GM10248 (cell line): ENCODE data around the gene FAM234B.

Source experiments
- CTCF ChIA-PET: fragments of 300-600 bp; sonication (Branson Sonifier 250); formaldehyde crosslinking; extraction: SDS; loops from one replicate; lab custom pipeline; 2021; ENCODE audit warnings: antibody characterized with exemption; lab: Yijun Ruan, JAX
- POLR2A ChIA-PET: fragments of 350-650 bp; sonication (Branson Sonifier 250); formaldehyde crosslinking; extraction: SDS; loops from one replicate; lab custom pipeline; 2020; ENCODE audit warnings: antibody characterized with exemption; lab: Yijun Ruan, JAX
- DNase-seq: peaks from one replicate; pipeline ENCODE4 v3.0.0; 2012; ENCODE audit errors: extremely low spot score
- TF ChIP-seq, protein P1 (sequence below): IDR thresholded peaks from 2 replicates; pipeline ENCODE4 v1.5.1; 2012; ENCODE audit warnings: mild to moderate bottlenecking, low read depth; ENCODE audit errors: extremely low read depth, missing control alignments, control extremely low read depth

The FAM234B gene

DNA sequence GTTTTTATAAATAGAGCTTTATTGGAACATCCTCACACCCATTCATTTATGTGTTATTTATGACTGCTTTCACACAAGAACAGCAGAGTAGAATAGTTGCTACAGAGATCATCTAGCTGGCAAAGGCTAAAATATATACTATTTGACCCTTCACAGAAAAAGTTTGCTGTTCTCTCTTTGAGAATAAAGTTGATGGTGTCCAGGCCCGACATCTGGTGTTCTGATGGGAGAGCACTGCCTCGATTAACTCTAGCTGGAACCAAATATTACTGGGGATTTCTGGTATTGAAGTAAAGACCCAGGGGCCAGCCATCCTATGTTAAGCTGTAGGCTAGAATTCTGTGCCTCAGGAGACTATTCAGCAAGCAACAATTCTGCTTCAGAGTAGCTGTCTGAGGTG, 21.8 kb downstream of the FAM234B start:
- ChIA-PET POLR2A (no interaction called here), CTCF (interaction anchor here (0.6 to 2.4 kb wide), 2 partner anchors 14 to 30 kb away, joined by 3 to 7 read pairs; no protein-coding TSS in a partner anchor)

DNA sequence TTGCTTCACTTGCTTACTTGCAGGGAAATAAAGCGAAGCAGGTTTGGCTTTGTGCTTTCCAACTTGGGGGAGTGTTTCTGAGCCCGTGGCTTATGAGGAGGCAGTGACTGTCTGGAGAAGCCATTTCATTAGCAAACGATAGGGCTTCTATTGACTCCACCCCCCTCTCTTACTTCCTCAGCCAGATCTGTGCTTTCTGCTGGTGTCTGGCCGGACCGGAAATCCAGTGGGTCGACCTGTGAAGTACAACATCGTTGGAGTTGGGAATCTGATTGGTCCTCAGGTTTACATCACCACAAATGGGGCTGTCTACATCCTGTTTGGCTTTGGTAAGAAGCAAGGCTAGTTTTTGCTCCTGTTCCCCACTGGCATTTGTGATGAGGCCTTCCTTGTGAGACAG, 22.3 kb downstream of the FAM234B start:
- TF ChIP-seq, protein P1, sequence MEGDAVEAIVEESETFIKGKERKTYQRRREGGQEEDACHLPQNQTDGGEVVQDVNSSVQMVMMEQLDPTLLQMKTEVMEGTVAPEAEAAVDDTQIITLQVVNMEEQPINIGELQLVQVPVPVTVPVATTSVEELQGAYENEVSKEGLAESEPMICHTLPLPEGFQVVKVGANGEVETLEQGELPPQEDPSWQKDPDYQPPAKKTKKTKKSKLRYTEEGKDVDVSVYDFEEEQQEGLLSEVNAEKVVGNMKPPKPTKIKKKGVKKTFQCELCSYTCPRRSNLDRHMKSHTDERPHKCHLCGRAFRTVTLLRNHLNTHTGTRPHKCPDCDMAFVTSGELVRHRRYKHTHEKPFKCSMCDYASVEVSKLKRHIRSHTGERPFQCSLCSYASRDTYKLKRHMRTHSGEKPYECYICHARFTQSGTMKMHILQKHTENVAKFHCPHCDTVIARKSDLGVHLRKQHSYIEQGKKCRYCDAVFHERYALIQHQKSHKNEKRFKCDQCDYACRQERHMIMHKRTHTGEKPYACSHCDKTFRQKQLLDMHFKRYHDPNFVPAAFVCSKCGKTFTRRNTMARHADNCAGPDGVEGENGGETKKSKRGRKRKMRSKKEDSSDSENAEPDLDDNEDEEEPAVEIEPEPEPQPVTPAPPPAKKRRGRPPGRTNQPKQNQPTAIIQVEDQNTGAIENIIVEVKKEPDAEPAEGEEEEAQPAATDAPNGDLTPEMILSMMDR: no peak
- CTCF ChIA-PET: interaction anchor here (0.6 to 2.4 kb wide), 2 partner anchors 14 to 31 kb away, joined by 3 to 7 read pairs; no protein-coding TSS in a partner anchor
- no peak for DNase-seq
- POLR2A ChIA-PET: no interaction called here

More for the DNA sequence above, 21.8 kb downstream of the FAM234B start:
- TF ChIP-seq, protein P1: no peak
- no peak for DNase-seq

GRCh38 chr12:13067322-13067721, 23.1 kb downstream of the FAM234B start:
- no peak for DNase-seq
- ChIA-PET CTCF (interaction anchor here (2.4 kb wide), 1 partner anchor 15 kb away, joined by 7 read pairs; no protein-coding TSS in a partner anchor), POLR2A (no interaction called here)
- TF ChIP-seq, protein P1: no peak

- POLR2A ChIA-PET: no interaction called here
- TF ChIP-seq, protein P1: no peak
- CTCF ChIA-PET: interaction anchor here (1.1 kb wide), 1 partner anchor 143 kb away, joined by 3 read pairs; no protein-coding TSS in a partner anchor
- DNase-seq: no peak
Observed at GRCh38 chr12:13069380-13069779, 25.2 kb downstream of the FAM234B start.

DNA sequence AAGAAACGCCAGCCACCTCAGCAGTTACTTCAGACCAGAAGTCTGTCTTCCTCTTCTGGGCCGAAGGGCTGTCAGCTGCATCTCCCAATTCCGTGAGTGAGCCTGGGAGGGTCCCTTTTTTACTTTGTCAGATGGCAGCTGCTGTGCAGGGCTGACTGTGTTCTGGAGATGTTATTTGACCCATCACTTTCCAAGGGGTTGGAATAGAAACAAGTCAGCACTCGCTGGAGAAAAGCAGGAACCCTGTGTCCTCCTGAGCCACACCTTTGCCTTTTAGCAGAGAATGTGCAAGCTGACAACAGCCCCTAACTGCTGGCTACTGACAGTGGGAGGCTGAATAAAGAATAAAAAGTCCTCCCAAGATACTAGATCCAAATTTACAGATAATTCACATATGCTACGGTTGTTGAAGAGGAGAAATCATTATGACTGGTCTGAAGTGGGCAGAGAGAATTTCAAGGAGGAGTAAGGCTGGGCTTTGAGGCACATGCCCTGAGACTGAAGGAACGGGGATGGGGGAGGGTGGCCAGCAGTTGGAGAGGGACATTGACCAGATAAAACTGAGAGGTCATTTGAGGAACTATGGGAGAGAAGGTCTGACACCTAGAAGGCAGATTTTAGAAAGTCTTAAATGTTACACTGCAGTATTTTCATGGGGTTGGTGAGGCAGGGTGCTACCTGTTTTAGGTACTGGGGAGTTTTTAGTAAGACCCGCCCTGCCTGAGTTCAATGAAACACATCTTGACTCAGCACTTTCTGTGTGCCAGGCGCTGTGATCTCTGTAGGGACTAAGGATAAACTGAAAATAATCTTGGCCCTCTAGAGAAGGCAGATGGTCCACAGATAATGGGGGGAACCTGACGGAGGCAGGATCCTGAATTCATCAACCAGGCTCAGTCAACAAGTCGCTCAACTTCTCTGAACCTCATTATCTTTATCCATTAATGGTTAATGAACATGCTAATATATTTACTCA, 27.4 kb downstream of the FAM234B start:
- ChIA-PET POLR2A (no interaction called here), CTCF (no interaction called here)
- TF ChIP-seq, protein P1: no peak
- DNase-seq: no peak

- ChIA-PET POLR2A (no interaction called here), CTCF (interaction anchor here (0.8 to 1.5 kb wide), 3 partner anchors 9 to 157 kb away, joined by 3 to 4 read pairs (median 3); no protein-coding TSS in a partner anchor)
- TF ChIP-seq, protein P1: no peak
- no peak for DNase-seq
Observed at GRCh38 chr12:13073173-13073572, 29.0 kb downstream of the FAM234B start.
